Endothelial cell of umbilical vein (primary cell): ENCODE data around the gene SAPCD2. TPM values are rescaled to one million over a fixed set of nuclear protein-coding genes. Genes with fewer than 3 reads are reported as not detected.

Experiments
- BruUV-seq: library from RNA; stranded (reverse); fragments of 400-500 nt; replicated peaks from 2 replicates; lab custom pipeline; 2021; lab: Mats Ljungman, UMichigan
- CTCF ChIA-PET: fragments of 300-600, 350-600 bp; sonication (Branson Sonifier 250); formaldehyde crosslinking; loops from one replicate; lab custom pipeline; 2021; ENCODE audit warnings: antibody characterized with exemption, inconsistent platforms; lab: Charles Lee
- POLR2A ChIA-PET: fragments of 300-600, 350-600 bp; sonication (Branson Sonifier 250); formaldehyde crosslinking; loops from one replicate; lab custom pipeline; 2021; ENCODE audit warnings: antibody characterized with exemption, inconsistent platforms; lab: Charles Lee
- DNase-seq: peaks from one replicate; pipeline ENCODE4 v3.0.0-alpha.2; 2011; ENCODE audit warnings: low read depth, low spot score
- FAIRE-seq: peaks from 2 replicates; lab custom pipeline; 2011; peaks lifted over from hg19 to GRCh38; lab: Jason Lieb, UNC
- H2AFZ ChIP-seq: 2 replicates; pipeline ENCODE4 v1.6.0; 2012; ENCODE audit warnings: low read depth, low read length, control low read depth, inconsistent platforms
- H3K27ac ChIP-seq: 2 replicates; pipeline ENCODE4 v1.5.1; 2011; ENCODE audit warnings: low read depth, mild to moderate bottlenecking, control low read depth, low read length, moderate library complexity; ENCODE audit not compliant: insufficient read depth
- H3K27me3 ChIP-seq, 2 experiments: 2 replicates each; pipeline versions ENCODE4 v1.6.0 to v1.6.1; 2011; ENCODE audit warnings: low read length in 2 of 2, mixed read lengths in 1 of 2; ENCODE audit not compliant: control insufficient read depth in 2 of 2, insufficient read depth in 2 of 2
- H3K36me3 ChIP-seq, 2 experiments: 2 replicates in 1 of 2; 3 replicates in 1 of 2; pipeline ENCODE4 v1.5.1; 2011; ENCODE audit warnings: low read length in 2 of 2, mild to moderate bottlenecking in 1 of 2, moderate library complexity in 1 of 2; ENCODE audit not compliant: control insufficient read depth in 2 of 2, insufficient read depth in 2 of 2; ENCODE audit errors: extremely low read depth in 1 of 2
- H3K4me1 ChIP-seq: 3 replicates; pipeline ENCODE4 v1.5.1; 2011; ENCODE audit warnings: mild to moderate bottlenecking, low read length; ENCODE audit not compliant: control insufficient read depth, insufficient read depth; ENCODE audit errors: extremely low read depth
- H3K4me2 ChIP-seq: 2 replicates; pipeline ENCODE4 v1.6.1; 2011; ENCODE audit warnings: low read length, control low read depth, mixed read lengths; ENCODE audit not compliant: insufficient read depth
- H3K4me3 ChIP-seq, 3 experiments: fragments of 200-600 bp in 1 of 3; sonication (generic), shearing (Covaris generic) in 1 of 3; replicated peaks in 1 of 3; 2 replicates each; pipeline ENCODE4 v1.5.1; 2011 to 2016; ENCODE audit warnings: control low read depth in 3 of 3, low read length in 3 of 3, mild to moderate bottlenecking in 2 of 3, inconsistent platforms in 1 of 3, low read depth in 1 of 3, moderate library complexity in 1 of 3; ENCODE audit not compliant: insufficient read depth in 1 of 3
- H3K79me2 ChIP-seq: 2 replicates; pipeline ENCODE4 v1.6.0; 2012; ENCODE audit warnings: low read length, inconsistent platforms; ENCODE audit not compliant: control insufficient read depth, insufficient read depth
- H3K9ac ChIP-seq: replicated peaks from 2 replicates; pipeline ENCODE3; 2011; ENCODE audit warnings: low read length, control low read depth; ENCODE audit not compliant: insufficient read depth; ENCODE audit errors: extremely low read depth
- H3K9me1 ChIP-seq: replicated peaks from 3 replicates; pipeline ENCODE4 v1.6.0; 2011; ENCODE audit warnings: mild to moderate bottlenecking, low read length; ENCODE audit not compliant: control insufficient read depth, insufficient read depth; ENCODE audit errors: extremely low read depth
- H3K9me3 ChIP-seq: replicated peaks from 2 replicates; pipeline ENCODE4 v1.5.1; 2012; ENCODE audit warnings: low read length, inconsistent platforms; ENCODE audit not compliant: control insufficient read depth, insufficient read depth
- H4K20me1 ChIP-seq: replicated peaks from 2 replicates; pipeline ENCODE3; 2011; ENCODE audit warnings: mild to moderate bottlenecking, low read length; ENCODE audit not compliant: control insufficient read depth, insufficient read depth; ENCODE audit errors: extremely low read depth
- CTCF ChIP-seq, 2 donors: IDR thresholded peaks; 1 replicate in 1 of 2; 2 replicates in 1 of 2; pipeline ENCODE4 v1.5.1; 2011; ENCODE audit warnings: low read length in 2 of 2, mild to moderate bottlenecking in 2 of 2, moderate library complexity in 2 of 2, control low read depth in 1 of 2, inconsistent platforms in 1 of 2, low read depth in 1 of 2; ENCODE audit not compliant: insufficient read depth in 1 of 2; ENCODE audit errors: extremely low read depth in 1 of 2
- EZH2 ChIP-seq: IDR thresholded peaks from 2 replicates; pipeline ENCODE4 v1.6.1; 2012; ENCODE audit warnings: borderline replicate concordance, low read depth, mild to moderate bottlenecking, moderate library complexity, low read length, inconsistent platforms; ENCODE audit not compliant: severe bottlenecking
- FOS ChIP-seq: IDR thresholded peaks from 2 replicates; pipeline ENCODE4 v1.6.1; 2011; ENCODE audit warnings: mild to moderate bottlenecking, low read length, moderate library complexity, borderline replicate concordance; ENCODE audit not compliant: insufficient read depth
- GATA2 ChIP-seq: IDR thresholded peaks from 2 replicates; pipeline ENCODE4 v1.7.0; 2011; ENCODE audit warnings: low read depth, mild to moderate bottlenecking, moderate library complexity, mixed read lengths, low read length; ENCODE audit not compliant: insufficient read length, insufficient read depth
- JUN ChIP-seq: IDR thresholded peaks from 2 replicates; pipeline ENCODE4 v1.6.1; 2011; ENCODE audit warnings: borderline replicate concordance, low read depth; ENCODE audit not compliant: insufficient read length, insufficient read depth
- MAX ChIP-seq: IDR thresholded peaks from 2 replicates; pipeline ENCODE4 v1.6.1; 2011; ENCODE audit not compliant: insufficient read depth, insufficient read length
- MYC ChIP-seq: IDR thresholded peaks from one replicate; pipeline ENCODE4 v1.6.1; 2011; ENCODE audit warnings: mild to moderate bottlenecking, low read depth, low read length
- POLR2A ChIP-seq: IDR thresholded peaks from 2 replicates; pipeline ENCODE4 v1.6.1; 2012; ENCODE audit warnings: low read depth, mild to moderate bottlenecking, control low read depth, low read length
- POLR2AphosphoS5 ChIP-seq: IDR thresholded peaks from 2 replicates; pipeline ENCODE4 v1.6.1; 2012; ENCODE audit warnings: low read depth, mild to moderate bottlenecking, control low read depth, low read length, moderate library complexity; ENCODE audit not compliant: insufficient read depth
- dilution Hi-C: fragments of 300-500 bp; cut with MboI; formaldehyde crosslinking; loops from one replicate; pipeline ENCODE4 v1.15.0; 2019; ENCODE audit warnings: low sequenced_read_pairs; ENCODE audit not compliant: extremely low pct_ligation_motif_present
- intact Hi-C: fragments of 100-400 bp; cut with micrococcal nuclease; formaldehyde crosslinking; loops from one replicate; pipeline ENCODE4 v1.10.0; 2022
- polyA plus RNA-seq, 4 experiments: library from polyadenylated mRNA; depleted of rRNA in 3 of 4; stranded (reverse) in 3 of 4; unstranded in 1 of 4; fragments of >200 nt; gene quantifications; 2 replicates each; pipeline versions ENCODE4 v1.2.1 to v1.2.3, GENCODE V29; 2011 to 2012; ENCODE audit warnings: missing spikeins in 1 of 4
- total RNA-seq: library from RNA; stranded (reverse); gene quantifications from 2 replicates; pipeline ENCODE4 v1.2.3, GENCODE V29; 2021

Gene SAPCD2
- total and polyA plus RNA-seq, 2 donors (not counting 3 experiments of a cell fraction or from before 2014, with no cell fraction given) = 11.5 to 27.8 TPM

- Histone ChIP-seq H3K27me3 (no peaks in the 10 kb centered on the region), H3K4me2 (no peak overlapping the region), H3K4me3 (no peak overlapping the region), H3K36me3 (peaks cover 0 to 31% of the 10 kb centered on the region in 2 experiments), H3K9me1 (no peaks in the 10 kb centered on the region), H4K20me1 (no peaks in the 10 kb centered on the region), H3K4me1 (peaks cover 4% of the 10 kb centered on the region), H3K27ac (no peak overlapping the region), H3K9me3 (no peaks in the 10 kb centered on the region), H2AFZ (no peak overlapping the region), H3K79me2 (no peaks in the 10 kb centered on the region), H3K9ac (no peak overlapping the region)
- CTCF ChIA-PET = no interaction called here
- intact Hi-C loops = no loop called here
- TF ChIP-seq MYC = no peak
- no peak for TF ChIP-seq CTCF (IDR thresholded peaks at IDR 0.05; ENCODE audit: extremely low read depth in 1 of 2, insufficient read depth in 1 of 2, low read depth in 1 of 2, low read length in 2 of 2)
- TF ChIP-seq GATA2 = no peak
- no peak for TF ChIP-seq JUN
- TF ChIP-seq MAX = no peak
- TF ChIP-seq EZH2 = no peak
- no peak for TF ChIP-seq POLR2A
- TF ChIP-seq FOS = no peak
- TF ChIP-seq POLR2AphosphoS5 = no peak
- POLR2A ChIA-PET = no interaction called here
- no peak for FAIRE-seq
- no TSS peak for BruUV-seq
- no peak for DNase-seq
- dilution Hi-C loops = no loop called here
These were observed 40.8 kb upstream of the SAPCD2 start for GRCh38 chr9:137110911-137111787.
